WI38 (cell line): ENCODE results near the gene TMEM144.

Experiments
- H3K4me3 ChIP-seq: 2 replicates; pipeline ENCODE4 v1.5.1; 2011; ENCODE audit warnings: low read depth, mild to moderate bottlenecking, control low read depth, low read length
- CTCF ChIP-seq: IDR thresholded peaks from 2 replicates; pipeline ENCODE4 v1.5.1; 2012; ENCODE audit warnings: low read depth, mild to moderate bottlenecking, control low read depth, low read length

The TMEM144 gene

DNA sequence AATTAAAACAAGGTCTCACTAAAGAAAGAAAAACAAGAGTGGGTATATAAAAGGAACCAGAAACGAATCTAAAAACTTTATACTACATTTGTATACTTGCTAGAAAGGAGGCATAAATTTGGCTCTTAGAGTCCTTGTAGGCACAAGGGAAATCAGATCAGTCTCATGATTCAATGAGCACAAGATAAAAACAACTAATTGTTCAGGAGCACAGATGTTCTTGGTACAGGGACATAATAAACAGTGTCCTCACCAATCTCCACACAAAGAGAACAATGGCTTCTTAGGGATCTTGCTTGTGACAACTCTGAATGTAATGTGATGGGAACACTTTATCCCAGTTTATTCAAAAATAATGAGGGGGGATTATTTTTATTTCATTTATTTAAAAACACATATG is 28.3 kb downstream of the TMEM144 start:
- H3K4me3 ChIP-seq, result no peak overlapping the region
- TF ChIP-seq CTCF, result no peak

- H3K4me3 ChIP-seq, result no peak overlapping the region
- no peak for TF ChIP-seq CTCF
These were observed 28.9 kb downstream of the TMEM144 start for GRCh38 chr4:158239196-158239595.

- no peak for TF ChIP-seq CTCF
These were observed 32.8 kb downstream of the TMEM144 start for GRCh38 chr4:158243071-158243470.

GRCh38 chr4:158250321-158250720 is 40.0 kb downstream of the TMEM144 start:
- TF ChIP-seq CTCF, result no peak
- no peak overlapping the region for H3K4me3 ChIP-seq

More at GRCh38 chr4:158243071-158243470, 32.8 kb downstream of the TMEM144 start:
- no peak overlapping the region for H3K4me3 ChIP-seq

DNA sequence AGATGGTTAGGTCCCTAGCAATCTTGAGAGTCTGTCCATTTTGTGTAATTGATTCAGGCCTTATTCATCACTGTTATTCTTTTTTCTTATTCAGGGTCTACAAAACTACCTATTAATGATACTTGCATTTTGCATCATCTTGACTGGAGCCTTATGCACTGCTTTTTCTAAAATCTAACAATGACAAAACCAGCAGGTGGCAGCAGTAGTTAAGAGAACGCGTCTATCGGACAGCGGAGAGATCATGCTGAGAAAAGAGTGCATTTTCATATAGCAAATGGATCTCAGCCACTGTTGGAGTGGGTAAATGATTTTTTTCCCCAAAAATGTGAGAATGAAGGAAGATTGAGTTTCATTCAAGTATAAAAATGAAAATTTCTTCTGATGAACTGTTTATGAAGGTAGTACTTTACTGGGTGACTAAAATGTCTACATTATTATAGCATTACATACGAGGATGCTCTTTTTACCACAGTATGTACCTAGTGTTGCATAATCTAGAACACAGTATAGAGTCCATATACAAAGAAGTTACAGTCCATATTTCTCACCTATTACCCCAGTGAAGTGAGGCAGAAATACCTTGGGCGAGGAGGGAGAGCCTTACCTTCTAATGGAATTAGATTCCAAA is 43.2 kb downstream of the TMEM144 start:
- peak; percentile 37; the same call in 1 of the 2 replicates for TF ChIP-seq CTCF
- no peak overlapping the region for H3K4me3 ChIP-seq

DNA sequence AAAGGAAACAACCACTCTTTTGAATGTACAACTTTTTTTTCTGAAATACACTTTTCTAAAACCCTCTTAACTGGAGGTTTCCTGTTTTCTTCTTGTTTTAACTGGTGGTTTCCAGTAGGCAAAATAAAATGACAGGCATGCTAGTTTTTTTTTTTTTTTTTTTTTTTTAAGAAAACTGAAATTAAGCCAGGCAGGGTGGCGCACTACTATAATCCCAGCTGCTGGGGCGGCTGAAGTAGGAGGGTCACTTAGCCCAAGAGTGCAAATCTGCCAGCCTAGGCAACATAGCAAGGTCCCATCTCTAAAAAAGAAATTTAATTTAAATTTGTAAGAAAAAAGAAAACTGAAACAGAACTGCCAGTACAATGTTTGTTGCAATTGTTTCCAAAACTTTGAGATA is 44.0 kb downstream of the TMEM144 start:
- no peak overlapping the region for H3K4me3 ChIP-seq
- TF ChIP-seq CTCF, result no peak

DNA sequence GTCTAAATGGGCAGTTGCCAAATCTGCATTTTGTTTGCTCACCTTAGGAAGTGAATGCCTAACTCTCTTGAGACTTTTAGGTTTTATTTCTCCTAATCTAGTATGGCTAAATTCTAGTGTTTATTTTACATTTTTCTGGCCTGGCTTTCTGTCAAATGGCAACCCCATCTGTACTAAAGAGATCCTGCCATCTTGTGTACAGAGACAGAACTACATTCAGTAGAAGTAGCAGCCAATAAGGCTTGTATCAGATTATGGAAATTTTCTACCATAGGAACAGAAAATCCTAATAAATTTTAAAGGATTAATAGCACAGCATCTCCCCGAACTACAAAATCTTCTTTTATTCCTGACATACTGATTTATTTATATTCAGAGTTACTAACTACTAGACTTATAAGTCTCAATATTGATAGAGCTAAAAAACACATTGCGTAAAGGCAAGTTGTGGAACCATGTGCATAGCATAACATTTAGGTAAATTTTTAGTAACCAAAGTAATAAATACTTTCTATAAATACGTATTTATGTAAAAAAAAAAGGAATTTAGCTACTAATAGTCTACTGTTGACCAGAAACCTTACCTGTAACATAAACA is 45.5 kb downstream of the TMEM144 start:
- peak; percentile 61; the same call in 1 of the 2 replicates for TF ChIP-seq CTCF
- H3K4me3 ChIP-seq, result no peak overlapping the region
